Gastrocnemius medialis (tissue), 4 donors: ENCODE results near the gene SV2C. TPM values are rescaled to one million over a fixed set of nuclear protein-coding genes. Genes with fewer than 3 reads are reported as not detected.

Source experiments
- ATAC-seq, 2 donors: fragments of 150-250 bp; one replicate each; pipeline ENCODE4 v1.9.1; 2016
- DNase-seq, 2 donors: peaks; one replicate each; pipeline ENCODE4 v3.0.0-alpha.2; 2019
- H3K27ac ChIP-seq, 4 donors: fragments of 200-600 bp; sonication (generic); 1 replicate in 1 of 4; 2 replicates in 3 of 4; pipeline ENCODE4 v1.5.1; 2016 to 2018; ENCODE audit warnings: mild to moderate bottlenecking in 2 of 4, moderate library complexity in 1 of 4
- H3K27me3 ChIP-seq, 3 donors: fragments of 200-600 bp; sonication (generic) in 2 of 3; 1 replicate in 1 of 3; 2 replicates in 2 of 3; pipeline versions ENCODE4 v1.5.1 to v1.6.0; 2016 to 2019; ENCODE audit warnings: mild to moderate bottlenecking in 1 of 3, moderate library complexity in 1 of 3
- H3K36me3 ChIP-seq, 2 donors: fragments of 200-600 bp; sonication (generic) in 1 of 2; one replicate each; pipeline ENCODE4 v1.5.1; 2017 to 2018
- H3K4me1 ChIP-seq, 2 donors: fragments of 200-600 bp; sonication (generic) in 1 of 2; one replicate each; pipeline ENCODE4 v1.5.1; 2016 to 2017; ENCODE audit warnings: mild to moderate bottlenecking in 2 of 2
- H3K4me3 ChIP-seq, 4 donors: fragments of 200-600 bp; sonication (generic) in 3 of 4; 1 replicate in 1 of 4; 2 replicates in 3 of 4; pipeline ENCODE4 v1.5.1; 2016 to 2019; ENCODE audit warnings: mild to moderate bottlenecking in 2 of 4
- H3K9me3 ChIP-seq, 3 donors: fragments of 200-600 bp; sonication (generic) in 2 of 3; 1 replicate in 1 of 3; 2 replicates in 2 of 3; pipeline ENCODE4 v1.5.1; 2016 to 2019
- CTCF ChIP-seq, 5 experiments: fragments of 450-650 bp in 3 of 5; fragments of 200-600 bp in 2 of 5; sonication (generic) in 2 of 5; IDR thresholded peaks in 4 of 5; conservative IDR thresholded peaks in 1 of 5; 1 replicate in 4 of 5; 2 replicates in 1 of 5; pipeline ENCODE4 v1.5.1; 2016 to 2019; ENCODE audit warnings: antibody characterized with exemption in 5 of 5, mild to moderate bottlenecking in 3 of 5, moderate library complexity in 3 of 5
- POLR2A ChIP-seq, 2 donors: fragments of 450-650 bp; IDR thresholded peaks; one replicate each; pipeline ENCODE4 v1.6.1; 2017; ENCODE audit warnings: antibody characterized with exemption in 2 of 2, mild to moderate bottlenecking in 2 of 2, moderate library complexity in 2 of 2
- in situ Hi-C, 4 donors: fragments of 200-750 bp; cut with MboI; loops; one replicate each; pipeline versions ENCODE4 v1.15.0 to v1.8.0; 2017; ENCODE audit warnings: low sequenced_read_pairs in 4 of 4
- intact Hi-C: fragments of 100-400 bp; cut with DNase I; formaldehyde crosslinking; loops from one replicate; pipeline ENCODE4 v1.15.1; 2023; ENCODE audit warnings: low total_unique reads
- total RNA-seq, 4 donors: library from RNA; depleted of rRNA; stranded (reverse); fragments of >200 nt; gene quantifications; one replicate each; pipeline versions ENCODE4 v1.1.0 to v1.2.3, GENCODE V29; 2016

The SV2C gene
- total RNA-seq, 4 donors from 2014 or later: not detected

GRCh38 chr5:76175821-76176403 is 92.7 kb downstream of the SV2C start:
- TF ChIP-seq CTCF (IDR thresholded peaks at IDR 0.05 in 4 of 5, conservative IDR thresholded peaks at IDR 0.05 in 1 of 5) (no peak), POLR2A (IDR thresholded peaks at IDR 0.05) (no peak)
- ATAC-seq: no peak

GRCh38 chr5:76177978-76178377 is 94.8 kb downstream of the SV2C start:
- H3K4me1 ChIP-seq: no peaks in the 10 kb centered on the region
- no peak for ATAC-seq
- H3K27ac ChIP-seq: no peak overlapping the region
- no peaks in the 10 kb centered on the region for H3K36me3 ChIP-seq
- no peak for DNase-seq
- TF ChIP-seq POLR2A (IDR thresholded peaks at IDR 0.05): no peak
- TF ChIP-seq CTCF (IDR thresholded peaks at IDR 0.05 in 4 of 5, conservative IDR thresholded peaks at IDR 0.05 in 1 of 5): no peak
- in situ Hi-C loops: no loop called here
- no peak overlapping the region for H3K4me3 ChIP-seq
- no peaks in the 10 kb centered on the region for H3K27me3 ChIP-seq
- intact Hi-C loops: no loop called here
- H3K9me3 ChIP-seq: no peaks in the 10 kb centered on the region

More at GRCh38 chr5:76175821-76176403, 92.7 kb downstream of the SV2C start:
- Histone ChIP-seq H3K27ac (no peak overlapping the region), H3K4me3 (no peak overlapping the region), H3K36me3 (no peaks in the 10 kb centered on the region), H3K27me3 (no peaks in the 10 kb centered on the region), H3K4me1 (no peaks in the 10 kb centered on the region), H3K9me3 (no peaks in the 10 kb centered on the region)
- intact Hi-C loops (no loop called here), in situ Hi-C loops (no loop called here)
- no peak for DNase-seq

- no peak overlapping the region for H3K4me3 ChIP-seq
- ATAC-seq (no peak), DNase-seq (no peak)
- intact Hi-C loops (no loop called here), in situ Hi-C loops (no loop called here)
- no peak for TF ChIP-seq POLR2A (IDR thresholded peaks at IDR 0.05)
- no peak for TF ChIP-seq CTCF (IDR thresholded peaks at IDR 0.05 in 4 of 5, conservative IDR thresholded peaks at IDR 0.05 in 1 of 5)
- H3K36me3 ChIP-seq: no peaks in the 10 kb centered on the region
- no peak overlapping the region for H3K27ac ChIP-seq
- no peaks in the 10 kb centered on the region for H3K9me3 ChIP-seq
- H3K4me1 ChIP-seq: no peaks in the 10 kb centered on the region
- H3K27me3 ChIP-seq: no peaks in the 10 kb centered on the region
These were observed 95.7 kb downstream of the SV2C start for GRCh38 chr5:76178913-76179312.

- no peak overlapping the region for H3K27ac ChIP-seq
These were observed 97.9 kb downstream of the SV2C start for GRCh38 chr5:76180814-76181805.

More at GRCh38 chr5:76180814-76181805, 97.9 kb downstream of the SV2C start:
- Histone ChIP-seq H3K4me3 (no peak overlapping the region), H3K27me3 (no peaks in the 10 kb centered on the region), H3K9me3 (no peaks in the 10 kb centered on the region), H3K36me3 (no peaks in the 10 kb centered on the region), H3K4me1 (no peaks in the 10 kb centered on the region)
- in situ Hi-C loops: no loop called here
- DNase-seq (no peak), ATAC-seq (no peak)
- intact Hi-C loops: no loop called here
- no peak for TF ChIP-seq CTCF (IDR thresholded peaks at IDR 0.05 in 4 of 5, conservative IDR thresholded peaks at IDR 0.05 in 1 of 5)
- no peak for TF ChIP-seq POLR2A (IDR thresholded peaks at IDR 0.05)
